Neuronal stem cell (in vitro differentiated cells): ENCODE data around the gene RSPO4.
A peak's percentile ranks its signal among the peaks of the same experiment; 100 is the strongest.

Experiments used
- DNase-seq: peaks from one replicate; pipeline ENCODE4 v3.0.0-alpha.2; 2013; ENCODE audit warnings: low spot score
- H2AFZ ChIP-seq: one replicate; pipeline ENCODE4 v1.6.1; 2013; ENCODE audit warnings: mild to moderate bottlenecking, low read length, inconsistent platforms
- H2AK5ac ChIP-seq: 2 replicates; pipeline ENCODE4 v1.6.1; 2013; ENCODE audit warnings: low read depth, mild to moderate bottlenecking, inconsistent platforms, low read length, moderate library complexity, mixed read lengths
- H2BK120ac ChIP-seq: 2 replicates; pipeline ENCODE4 v1.6.1; 2013; ENCODE audit warnings: low read depth, mild to moderate bottlenecking, inconsistent platforms, low read length, moderate library complexity, mixed read lengths
- H2BK12ac ChIP-seq: one replicate; pipeline ENCODE4 v1.6.1; 2013; ENCODE audit warnings: low read length, inconsistent platforms
- H2BK15ac ChIP-seq: 2 replicates; pipeline ENCODE4 v1.6.1; 2013; ENCODE audit warnings: mild to moderate bottlenecking, low read length, inconsistent platforms, mixed read lengths
- H2BK5ac ChIP-seq: one replicate; pipeline ENCODE4 v1.6.1; 2013; ENCODE audit warnings: inconsistent platforms, mild to moderate bottlenecking, low read length, moderate library complexity
- H3K14ac ChIP-seq: one replicate; pipeline ENCODE4 v1.6.1; 2013; ENCODE audit warnings: low read length, inconsistent platforms
- H3K18ac ChIP-seq: 2 replicates; pipeline ENCODE4 v1.6.1; 2013; ENCODE audit warnings: low read length, inconsistent platforms
- H3K23ac ChIP-seq: 2 replicates; pipeline ENCODE4 v1.6.1; 2013; ENCODE audit warnings: low read depth, mild to moderate bottlenecking, mixed read lengths, low read length, inconsistent platforms; ENCODE audit not compliant: poor library complexity
- H3K27ac ChIP-seq: replicated peaks from 3 replicates; pipeline ENCODE4 v1.5.1; 2013; ENCODE audit warnings: low read length, inconsistent platforms
- H3K27me3 ChIP-seq, 3 experiments: 2 replicates each; pipeline ENCODE4 v1.6.1; 2013; ENCODE audit warnings: low read length in 3 of 3, mild to moderate bottlenecking in 2 of 3, inconsistent platforms in 1 of 3, low read depth in 1 of 3, mixed read lengths in 1 of 3, moderate library complexity in 1 of 3; ENCODE audit not compliant: control insufficient read depth in 3 of 3, insufficient read depth in 3 of 3
- H3K36me3 ChIP-seq, 2 donors: replicated peaks in 1 of 2; 2 replicates each; pipeline ENCODE4 v1.6.1; 2013; ENCODE audit warnings: low read length in 2 of 2; ENCODE audit not compliant: control insufficient read depth in 2 of 2, insufficient read depth in 2 of 2
- H3K4ac ChIP-seq: 2 replicates; pipeline ENCODE4 v1.6.1; 2013; ENCODE audit warnings: inconsistent platforms, mild to moderate bottlenecking, low read length, moderate library complexity
- H3K4me1 ChIP-seq, 2 donors: 1 replicate in 1 of 2; 2 replicates in 1 of 2; pipeline ENCODE4 v1.6.1; 2013; ENCODE audit warnings: low read length in 2 of 2, low read depth in 1 of 2; ENCODE audit not compliant: control insufficient read depth in 2 of 2, insufficient read depth in 1 of 2
- H3K4me2 ChIP-seq: one replicate; pipeline ENCODE4 v1.6.1; 2013; ENCODE audit warnings: mild to moderate bottlenecking, low read length, inconsistent platforms; ENCODE audit not compliant: insufficient read depth, poor library complexity, severe bottlenecking
- H3K4me3 ChIP-seq, 2 donors: 2 replicates each; pipeline ENCODE4 v1.5.1; 2013; ENCODE audit warnings: low read length in 2 of 2, mild to moderate bottlenecking in 2 of 2, inconsistent platforms in 1 of 2, moderate library complexity in 1 of 2
- H3K79me1 ChIP-seq: one replicate; pipeline ENCODE4 v1.6.1; 2013; ENCODE audit warnings: low read depth, mild to moderate bottlenecking, inconsistent platforms, low read length, moderate library complexity
- H3K9ac ChIP-seq: one replicate; pipeline ENCODE4 v1.6.1; 2013; ENCODE audit warnings: mild to moderate bottlenecking, low read depth, low read length, inconsistent platforms; ENCODE audit not compliant: poor library complexity
- H3K9me3 ChIP-seq, 2 donors: replicated peaks in 1 of 2; 2 replicates each; pipeline versions ENCODE3 to v1.6.1; 2013; ENCODE audit warnings: low read length in 2 of 2, mild to moderate bottlenecking in 2 of 2, inconsistent platforms in 1 of 2, low read depth in 1 of 2, mixed read lengths in 1 of 2, moderate library complexity in 1 of 2; ENCODE audit not compliant: control insufficient read depth in 2 of 2, insufficient read depth in 1 of 2
- H4K8ac ChIP-seq: one replicate; pipeline ENCODE4 v1.6.1; 2013; ENCODE audit warnings: low read depth, mild to moderate bottlenecking, inconsistent platforms, low read length, moderate library complexity
- H4K91ac ChIP-seq: one replicate; pipeline ENCODE4 v1.6.1; 2013; ENCODE audit warnings: low read length, low read depth, mild to moderate bottlenecking, inconsistent platforms; ENCODE audit not compliant: poor library complexity
- WGBS, 2 donors: extraction: QIAGEN DNeasy Blood & Tissue Kit; methylation state at CpG; one replicate each; pipeline ENCODE4 v1.1.7; 2013; ENCODE audit warnings: missing lambda C conversion rate in 2 of 2, mixed read lengths in 1 of 2; ENCODE audit not compliant: insufficient read length in 2 of 2, insufficient replicate concordance in 1 of 2; ENCODE audit errors: extremely low coverage in 2 of 2; 5-methylcytosine and 5-hydroxymethylcytosine counted together

Gene RSPO4

DNA sequence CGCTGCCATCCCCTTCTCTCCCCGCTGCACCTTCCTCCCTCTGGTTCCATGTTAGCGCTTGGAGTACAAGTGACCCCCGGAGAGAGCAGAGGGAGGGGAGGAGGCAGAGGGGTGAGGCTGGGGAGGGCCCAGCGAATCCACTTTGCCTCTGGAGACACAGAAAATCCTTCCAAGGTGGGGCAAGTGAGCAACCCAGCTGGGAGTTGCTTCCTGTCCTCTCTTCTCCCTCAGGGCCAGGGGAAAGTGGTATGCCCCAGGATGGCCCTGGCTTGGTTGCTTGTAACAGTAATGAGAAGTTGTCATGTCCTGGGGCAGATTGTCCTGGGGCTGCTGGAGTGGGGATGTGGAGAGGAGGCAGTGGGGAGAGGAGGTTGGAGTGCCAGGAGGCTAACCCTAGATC, 85.3 kb downstream of the RSPO4 start:
- Histone ChIP-seq H3K14ac (no peak overlapping the region), H2BK5ac (no peak overlapping the region), H3K4me2 (no peak overlapping the region), H2BK15ac (no peak overlapping the region), H2AK5ac (no peak overlapping the region), H3K4me1 (peaks cover 0 to 11% of the 10 kb centered on the region in 2 donors), H3K27me3 (peaks cover 0 to 31% (median 0%) of the 10 kb centered on the region in 3 experiments), H3K27ac (no peak overlapping the region), H2BK12ac (no peak overlapping the region), H4K91ac (no peak overlapping the region), H4K8ac (no peak overlapping the region), H3K4me3 (no peak overlapping the region), H3K4ac (no peak overlapping the region), H3K9me3 (no peaks in the 10 kb centered on the region), H3K23ac (no peak overlapping the region), H2AFZ (no peak overlapping the region), H3K36me3 (no peaks in the 10 kb centered on the region), H3K79me1 (no peaks in the 10 kb centered on the region), H3K18ac (no peak overlapping the region), H3K9ac (no peak overlapping the region), H2BK120ac (no peak overlapping the region)
- no peak for DNase-seq
- WGBS, 2 donors = no CpG with 5 or more reads among the region's 5 CpGs

DNA sequence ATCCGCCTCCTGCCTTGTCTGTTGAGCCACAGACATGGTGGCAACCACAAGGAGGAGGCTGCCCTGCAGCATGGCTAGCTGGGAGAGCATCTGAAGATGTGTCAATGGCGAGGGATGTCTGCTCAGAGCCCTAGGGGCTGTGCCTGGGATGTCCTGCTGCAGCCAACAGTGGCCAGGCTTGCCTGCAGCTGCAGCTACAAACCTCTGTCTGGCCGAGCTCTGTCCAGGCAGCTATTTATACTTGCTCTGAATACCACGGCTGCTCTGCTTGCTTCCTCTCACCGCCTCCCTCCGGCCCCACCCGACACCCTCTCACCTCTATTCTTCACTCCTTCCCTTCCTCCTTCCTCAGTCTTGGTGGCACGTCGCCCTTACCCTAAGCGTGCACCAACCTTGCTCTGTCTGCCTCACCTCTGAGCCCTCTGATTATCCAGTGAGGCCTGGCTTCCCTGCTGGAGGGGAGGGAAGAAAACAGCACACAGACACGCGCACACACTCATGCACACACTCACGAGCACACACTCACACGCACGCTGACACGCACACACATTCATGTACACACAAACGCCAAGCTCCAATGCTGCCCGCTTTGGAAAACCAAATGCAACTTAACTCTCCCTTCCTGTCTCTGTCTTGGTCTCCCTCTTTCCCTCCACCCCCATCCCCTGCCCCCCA, 85.8 kb downstream of the RSPO4 start, which contains the start of gene ANGPT4:
ANGPT4 (minus strand) TSS at position 210 of the 675 bp plus-strand sequence; CDS start at position 90, 120 bp downstream.
- Histone ChIP-seq H3K79me1 (no peaks in the 10 kb centered on the region), H3K4me3 (no peak within 1 kb of the TSS), H3K27ac (no peak within 1 kb of the TSS), H3K27me3 (peaks cover 0 to 31% (median 0%) of the 10 kb centered on the region in 3 experiments), H3K4me2 (no peak within 1 kb of the TSS), H3K36me3 (no peaks in the 10 kb centered on the region), H4K8ac (no peak within 1 kb of the TSS), H3K23ac (no peak within 1 kb of the TSS), H3K14ac (peak within 1 kb of the TSS; percentile 73), H2AFZ (no peak within 1 kb of the TSS), H3K4me1 (peaks cover 0 to 11% of the 10 kb centered on the region in 2 donors), H3K9me3 (no peaks in the 10 kb centered on the region), H3K9ac (peak within 1 kb of the TSS; percentile 7), H2AK5ac (peak within 1 kb of the TSS; percentile 67), H2BK15ac (peak within 1 kb of the TSS; percentile 2), H3K18ac (peak within 1 kb of the TSS; percentile 80), H2BK120ac (no peak within 1 kb of the TSS), H4K91ac (no peak within 1 kb of the TSS), H3K4ac (no peak within 1 kb of the TSS), H2BK5ac (peak within 1 kb of the TSS; percentile 70), H2BK12ac (peak within 1 kb of the TSS; percentile 77)
- peak; percentile 20 for DNase-seq
- WGBS, 2 donors = no CpG with 5 or more reads among the region's 18 CpGs

DNA sequence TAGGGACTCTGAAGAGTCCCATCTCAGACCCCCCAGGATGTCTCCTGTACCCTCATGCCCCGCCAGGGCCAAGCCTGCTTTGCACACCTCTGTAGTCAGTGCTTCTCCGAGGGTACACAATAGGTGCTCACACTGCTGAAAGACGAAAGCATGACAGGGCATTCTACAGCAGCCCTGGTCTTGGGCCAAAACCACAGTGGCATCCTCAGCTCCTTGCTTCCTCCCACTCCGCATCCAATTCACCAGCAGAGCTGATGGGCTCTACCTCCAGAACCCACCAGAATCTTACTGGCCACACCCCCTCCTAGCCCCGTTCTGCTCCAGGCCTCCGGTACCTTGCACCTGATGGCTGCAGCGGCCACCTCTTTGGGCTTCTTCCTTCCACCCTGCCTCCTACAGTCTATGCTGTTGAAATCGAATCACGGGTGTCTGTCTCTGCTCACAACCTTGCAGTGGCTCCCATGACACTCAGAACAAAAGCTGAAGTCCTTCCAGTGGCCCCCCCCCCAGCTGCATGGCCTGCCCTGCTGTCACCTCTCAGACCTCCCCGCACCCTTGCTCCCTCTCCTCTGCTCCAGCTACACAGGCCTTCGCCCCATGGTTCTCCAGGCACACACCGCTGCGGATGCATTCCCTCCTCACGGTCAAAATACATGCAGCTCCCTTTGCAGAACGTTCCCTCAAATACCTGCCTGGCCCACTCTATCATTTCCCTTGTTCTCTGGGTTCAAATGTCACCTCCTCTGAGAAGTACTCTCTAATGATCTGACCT, 87.2 kb downstream of the RSPO4 start:
- H3K27me3 ChIP-seq = peaks cover 0 to 39% (median 0%) of the 10 kb centered on the region in 3 experiments
- H3K79me1 ChIP-seq = no peaks in the 10 kb centered on the region
- DNase-seq = no peak

DNA sequence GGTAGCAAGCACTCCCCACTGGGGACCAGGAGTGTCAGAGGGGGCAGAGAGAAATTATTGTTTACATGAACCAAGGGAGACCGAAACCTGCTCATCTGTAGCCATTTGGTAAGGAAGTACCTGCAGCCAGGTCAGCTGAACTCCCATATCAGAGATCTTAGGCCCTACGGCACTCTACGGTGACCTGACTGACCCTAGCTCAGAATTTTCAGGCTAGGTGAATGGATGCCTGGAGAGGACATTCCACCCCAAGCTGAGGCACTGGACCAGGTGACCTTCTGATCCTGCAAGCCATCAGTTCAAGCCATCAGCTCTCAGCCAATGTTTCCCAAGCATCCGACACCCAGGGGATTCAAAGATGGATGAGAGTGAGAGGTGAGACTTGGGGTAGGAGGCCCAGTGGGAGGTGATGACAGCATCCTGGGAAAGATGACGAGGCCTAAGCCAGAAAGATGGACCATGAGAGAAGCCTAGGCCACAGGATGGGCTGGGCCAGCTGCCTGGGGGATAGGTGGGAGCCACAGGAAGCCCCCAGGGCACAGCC, 88.7 kb downstream of the RSPO4 start:
- no peak overlapping the region for H3K27ac ChIP-seq
- H2BK5ac ChIP-seq = no peak overlapping the region
- peaks cover 0 to 39% (median 0%) of the 10 kb centered on the region in 3 experiments for H3K27me3 ChIP-seq
- H3K9me3 ChIP-seq = no peaks in the 10 kb centered on the region
- no peak overlapping the region for H2BK12ac ChIP-seq
- H3K4ac ChIP-seq = no peak overlapping the region
- H2AFZ ChIP-seq = no peak overlapping the region
- no peak overlapping the region for H2BK120ac ChIP-seq
- no peak for DNase-seq
- H3K79me1 ChIP-seq = no peaks in the 10 kb centered on the region
- no peak overlapping the region for H2BK15ac ChIP-seq
- peaks cover 0 to 11% of the 10 kb centered on the region in 2 donors for H3K4me1 ChIP-seq
- no peaks in the 10 kb centered on the region for H3K36me3 ChIP-seq
- H3K4me3 ChIP-seq = no peak overlapping the region
- no peak overlapping the region for H3K18ac ChIP-seq
- H3K14ac ChIP-seq = no peak overlapping the region
- H3K4me2 ChIP-seq = no peak overlapping the region
- H3K23ac ChIP-seq = no peak overlapping the region
- no peak overlapping the region for H4K91ac ChIP-seq
- WGBS, 2 donors = no CpG with 5 or more reads among the region's 5 CpGs
- no peak overlapping the region for H2AK5ac ChIP-seq
- no peak overlapping the region for H3K9ac ChIP-seq
- H4K8ac ChIP-seq = no peak overlapping the region

More for the DNA sequence above, 87.2 kb downstream of the RSPO4 start:
- no CpG with 5 or more reads among the region's 15 CpGs for WGBS, 2 donors
- Histone ChIP-seq H4K8ac (no peak overlapping the region), H3K4me1 (peaks cover 0 to 11% of the 10 kb centered on the region in 2 donors), H4K91ac (no peak overlapping the region), H3K4ac (no peak overlapping the region), H2AK5ac (peak overlapping the region; percentile 67), H3K14ac (peak overlapping the region; percentile 48), H3K4me2 (no peak overlapping the region), H3K9me3 (no peaks in the 10 kb centered on the region), H3K18ac (peak overlapping the region; percentile 1), H3K27ac (no peak overlapping the region), H2BK120ac (no peak overlapping the region), H3K23ac (no peak overlapping the region), H2BK15ac (peak overlapping the region; percentile 2), H2BK12ac (no peak overlapping the region), H3K4me3 (no peak overlapping the region), H3K36me3 (no peaks in the 10 kb centered on the region), H2AFZ (no peak overlapping the region), H3K9ac (no peak overlapping the region), H2BK5ac (no peak overlapping the region)
